Lung (tissue), 10 donors: ENCODE measurements around the gene MUC5AC. TPM values are rescaled to one million over a fixed set of nuclear protein-coding genes. Genes with fewer than 3 reads are reported as not detected.
"Not testable (repeated sequence)": the region's sequence is repeated elsewhere in the genome, so short reads cannot be mapped to it uniquely, and the experiment has no call there.

Experiments used
- ATAC-seq: fragments of 200-7000 bp; cut with Tn5 transposase; one replicate; pipeline ENCODE4 v1.9.1; 2020; ENCODE audit warnings: moderate number of reproducible peaks; ENCODE audit not compliant: insufficient read depth, low FRiP score
- DNase-seq, 3 donors: peaks; one replicate each; pipeline ENCODE4 v3.0.0-alpha.2; 2013 to 2017
- H3K27ac ChIP-seq, 2 donors: one replicate each; pipeline ENCODE4 v1.5.1; 2013; ENCODE audit warnings: mild to moderate bottlenecking in 2 of 2, moderate library complexity in 2 of 2, control low read depth in 1 of 2, inconsistent platforms in 1 of 2, low read depth in 1 of 2, low read length in 1 of 2
- H3K27me3 ChIP-seq, 3 donors: one replicate each; pipeline ENCODE4 v1.5.1; 2013; ENCODE audit warnings: low read length in 2 of 3; ENCODE audit not compliant: control insufficient read depth in 3 of 3, insufficient read depth in 3 of 3
- H3K36me3 ChIP-seq, 4 donors: one replicate each; pipeline ENCODE4 v1.5.1; 2013; ENCODE audit warnings: low read length in 4 of 4, mild to moderate bottlenecking in 1 of 4, moderate library complexity in 1 of 4; ENCODE audit not compliant: control insufficient read depth in 4 of 4, insufficient read depth in 4 of 4
- H3K4me1 ChIP-seq, 5 donors: one replicate each; pipeline ENCODE4 v1.5.1; 2013; ENCODE audit warnings: low read length in 5 of 5, mild to moderate bottlenecking in 2 of 5, moderate library complexity in 1 of 5; ENCODE audit not compliant: control insufficient read depth in 5 of 5, insufficient read depth in 5 of 5
- H3K4me3 ChIP-seq: one replicate; pipeline ENCODE4 v1.5.1; 2013; ENCODE audit warnings: mild to moderate bottlenecking, control low read depth, moderate library complexity
- H3K9ac ChIP-seq, 2 donors: one replicate each; pipeline ENCODE4 v1.5.1; 2013; ENCODE audit warnings: low read length in 2 of 2, control low read depth in 1 of 2; ENCODE audit not compliant: insufficient read depth in 1 of 2
- H3K9me3 ChIP-seq, 4 donors: one replicate each; pipeline ENCODE4 v1.5.1; 2013; ENCODE audit warnings: low read length in 3 of 4, mild to moderate bottlenecking in 1 of 4, moderate library complexity in 1 of 4; ENCODE audit not compliant: control insufficient read depth in 4 of 4, insufficient read depth in 3 of 4
- WGBS, 2 donors: extraction: QIAGEN DNeasy Blood & Tissue Kit; methylation state at CpG; one replicate each; pipeline ENCODE4 v1.1.7; 2013; 5-methylcytosine and 5-hydroxymethylcytosine counted together
- polyA plus RNA-seq, 2 donors: library from polyadenylated mRNA; stranded (reverse); fragments of 200-250 nt; gene quantifications; one replicate each; pipeline ENCODE4 v1.2.1, GENCODE V29; 2013
- total RNA-seq, 2 donors: library from RNA; depleted of rRNA in 1 of 2; stranded (reverse); fragments of >200 nt in 1 of 2; gene quantifications; one replicate each; pipeline ENCODE4 v1.2.1, GENCODE V29; 2014 to 2021
- donor health status: Bipolar disorder and iron deficiency.
- donor health status: healthy.
- donor health status: DM: yes; HTN: yes; CAD: no.

The MUC5AC gene
- total and polyA plus RNA-seq, 4 donors, result 0.46 to 1.3 (median 1.0) TPM

GRCh38 chr11:1243521-1243920 lies 85.8 kb downstream of the MUC5AC start:
- H3K27me3 ChIP-seq, H3K27ac ChIP-seq, DNase-seq, H3K36me3 ChIP-seq, H3K9ac ChIP-seq, ATAC-seq, H3K4me3 ChIP-seq, H3K4me1 ChIP-seq: not testable (repeated sequence)
- peaks cover 0 to 12% (median 0%) of the 10 kb centered on the region in 4 donors for H3K9me3 ChIP-seq
- 96 to 97% methylated on average over 9 to 14 of the region's 18 CpGs for WGBS, 2 donors

- not testable (repeated sequence) for ATAC-seq, H3K36me3 ChIP-seq, DNase-seq, H3K4me3 ChIP-seq, H3K4me1 ChIP-seq, H3K27ac ChIP-seq, H3K27me3 ChIP-seq, H3K9ac ChIP-seq
- WGBS, 2 donors, result 86 to 97% methylated on average over 7 to 9 of the region's 9 CpGs
- H3K9me3 ChIP-seq, result peaks cover 0 to 12% (median 0%) of the 10 kb centered on the region in 4 donors
Observed at GRCh38 chr11:1244557-1244956, 86.8 kb downstream of the MUC5AC start.

GRCh38 chr11:1245717-1246116 lies 88.0 kb downstream of the MUC5AC start:
- not testable (repeated sequence) for H3K9me3 ChIP-seq, H3K27ac ChIP-seq, H3K4me3 ChIP-seq, ATAC-seq, H3K36me3 ChIP-seq, H3K4me1 ChIP-seq, H3K9ac ChIP-seq, H3K27me3 ChIP-seq, DNase-seq
- WGBS, 2 donors, result 88 to 96% methylated on average over 10 to 13 of the region's 14 CpGs

- H3K9me3 ChIP-seq, H3K4me3 ChIP-seq, H3K4me1 ChIP-seq, H3K36me3 ChIP-seq, ATAC-seq, DNase-seq, H3K27me3 ChIP-seq, H3K9ac ChIP-seq, H3K27ac ChIP-seq: not testable (repeated sequence)
- 89% methylated on average over 13 to 14 of the region's 14 CpGs for WGBS, 2 donors
Observed at GRCh38 chr11:1246301-1246700, 88.5 kb downstream of the MUC5AC start.

GRCh38 chr11:1247026-1247425 lies 89.3 kb downstream of the MUC5AC start:
- not testable (repeated sequence) for H3K9me3 ChIP-seq, H3K27me3 ChIP-seq, H3K36me3 ChIP-seq, H3K4me3 ChIP-seq, H3K27ac ChIP-seq, H3K9ac ChIP-seq, ATAC-seq, H3K4me1 ChIP-seq, DNase-seq
- 91 to 97% methylated on average over 12 to 14 of the region's 14 CpGs for WGBS, 2 donors

GRCh38 chr11:1248951-1249350 lies 91.2 kb downstream of the MUC5AC start:
- H3K9ac ChIP-seq, H3K27ac ChIP-seq, H3K4me1 ChIP-seq, H3K4me3 ChIP-seq, H3K9me3 ChIP-seq, ATAC-seq, DNase-seq, H3K36me3 ChIP-seq, H3K27me3 ChIP-seq: not testable (repeated sequence)
- 92 to 99% methylated on average over 9 to 13 of the region's 18 CpGs for WGBS, 2 donors

GRCh38 chr11:1250411-1250810 lies 92.7 kb downstream of the MUC5AC start:
- not testable (repeated sequence) for H3K9me3 ChIP-seq, H3K4me1 ChIP-seq, DNase-seq, H3K36me3 ChIP-seq, ATAC-seq, H3K4me3 ChIP-seq, H3K27me3 ChIP-seq, H3K9ac ChIP-seq, H3K27ac ChIP-seq
- 94 to 100% methylated on average over 2 to 4 of the region's 12 CpGs for WGBS, 2 donors
